ENCODE measurements around the gene HS6ST2.
A peak's percentile ranks its signal among the peaks of the same experiment; 100 is the strongest.

Gene HS6ST2

DNA sequence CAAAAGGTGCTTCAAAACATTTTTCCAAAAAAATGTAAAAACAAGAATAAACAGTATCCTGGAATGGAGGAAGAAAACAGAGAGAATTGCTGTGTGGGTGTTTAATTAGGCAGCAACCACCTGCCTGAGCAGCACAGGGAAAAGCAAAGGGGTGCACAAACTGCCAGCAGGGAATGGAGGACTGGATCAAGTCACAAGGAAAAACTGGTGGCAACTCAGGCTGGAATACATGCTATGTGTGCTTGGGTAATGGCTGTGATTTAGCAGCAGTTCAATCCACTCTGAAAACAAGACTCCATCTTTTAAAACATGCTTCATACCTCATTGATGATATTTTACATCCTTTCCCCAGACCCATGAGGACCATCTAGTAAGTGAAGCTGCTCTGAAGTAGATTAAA is 179.5 kb downstream of the HS6ST2 start:
- DNase-seq = no peak

DNA sequence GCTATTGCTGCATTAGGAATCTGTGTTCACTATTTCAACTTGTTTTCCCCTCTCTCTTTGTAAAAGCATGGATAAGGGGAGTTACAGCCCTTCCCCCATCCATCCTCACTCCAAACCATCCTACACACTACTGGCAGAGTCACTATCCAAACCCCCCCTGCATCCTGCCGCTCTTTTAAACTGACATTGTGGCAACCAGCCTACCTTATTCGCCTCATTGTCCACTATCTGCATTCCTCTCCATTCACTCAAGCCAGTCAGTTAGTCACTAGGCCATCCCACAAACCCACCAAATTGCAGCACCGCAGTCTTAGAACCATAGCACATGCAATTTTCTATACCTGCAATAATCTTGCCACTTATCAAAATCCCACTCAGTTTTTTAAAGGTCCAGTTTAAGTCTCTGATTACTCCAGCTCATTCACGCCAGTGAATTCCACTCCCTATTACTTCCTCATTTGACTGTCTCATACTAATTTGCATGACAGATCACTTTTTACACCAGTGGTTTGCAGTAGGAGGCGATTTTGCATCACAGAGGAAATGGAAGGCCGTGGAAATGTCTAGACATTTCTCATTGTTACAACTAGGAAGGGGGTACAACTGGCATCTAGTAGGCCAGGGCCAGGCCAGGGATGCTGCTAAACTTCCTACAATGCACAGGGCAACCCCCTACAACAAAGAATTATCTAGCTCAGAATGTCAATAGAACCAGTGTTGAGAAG is 181.8 kb downstream of the HS6ST2 start:
- DNase-seq = peak; percentile 6

DNA sequence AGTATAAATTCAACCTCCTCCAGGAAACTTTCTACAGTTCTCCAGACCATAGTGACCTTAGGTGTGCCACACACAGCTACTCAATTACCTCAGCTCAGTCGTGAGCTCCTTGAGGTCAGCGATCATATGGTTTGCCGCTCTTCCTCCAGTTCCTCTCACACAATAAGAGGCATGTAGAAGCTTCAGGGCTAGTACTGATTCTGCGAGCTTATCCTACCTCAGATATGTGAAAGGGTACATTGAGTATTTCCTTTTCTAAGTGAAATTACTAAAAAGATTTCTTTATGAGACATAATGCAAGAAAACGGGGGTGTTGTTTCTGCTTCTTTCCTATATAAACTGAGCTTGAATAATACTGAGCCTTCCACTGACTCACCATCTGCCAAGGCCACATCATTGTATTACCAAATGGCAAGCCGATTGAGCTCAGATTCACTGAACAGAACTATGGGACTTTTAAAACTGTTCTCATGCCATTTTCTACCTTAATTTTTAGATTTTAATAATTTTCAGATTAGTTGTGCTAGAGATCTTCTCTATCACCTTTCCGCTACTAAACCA is 183.1 kb downstream of the HS6ST2 start:
- no peak for DNase-seq

DNA sequence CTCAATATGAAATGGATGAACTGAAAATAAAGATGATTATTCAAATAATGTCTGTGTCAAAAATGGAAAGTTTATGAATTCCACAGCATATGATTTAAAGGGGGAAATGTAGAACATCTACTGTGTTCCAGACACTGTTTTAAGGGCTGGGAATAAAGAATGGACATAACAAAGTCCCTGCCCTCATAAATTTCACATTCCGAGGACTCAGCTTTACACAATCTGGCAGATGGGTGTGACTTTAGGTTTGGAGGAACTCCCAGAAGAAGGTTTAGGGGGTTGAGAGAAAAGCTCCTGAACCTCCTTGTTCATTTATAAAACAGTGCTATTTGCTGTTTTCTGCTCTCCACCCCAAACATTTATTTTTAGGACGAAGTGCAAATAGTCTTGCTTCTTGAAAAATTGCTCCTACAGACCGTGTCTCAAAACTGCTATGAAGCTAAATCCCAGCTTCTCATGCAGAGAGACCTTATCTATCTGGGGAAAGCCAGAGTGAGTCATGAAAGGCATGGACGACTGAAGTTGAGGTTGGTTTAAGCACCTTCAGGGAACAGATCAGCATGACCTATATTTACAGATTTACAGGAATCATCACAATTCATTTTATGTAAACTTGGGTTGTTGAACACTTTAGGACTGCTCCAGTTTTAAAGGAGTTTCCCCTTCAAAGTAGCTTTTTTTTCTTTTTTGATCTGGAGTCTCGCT is 184.3 kb downstream of the HS6ST2 start:
- DNase-seq = no peak

DNA sequence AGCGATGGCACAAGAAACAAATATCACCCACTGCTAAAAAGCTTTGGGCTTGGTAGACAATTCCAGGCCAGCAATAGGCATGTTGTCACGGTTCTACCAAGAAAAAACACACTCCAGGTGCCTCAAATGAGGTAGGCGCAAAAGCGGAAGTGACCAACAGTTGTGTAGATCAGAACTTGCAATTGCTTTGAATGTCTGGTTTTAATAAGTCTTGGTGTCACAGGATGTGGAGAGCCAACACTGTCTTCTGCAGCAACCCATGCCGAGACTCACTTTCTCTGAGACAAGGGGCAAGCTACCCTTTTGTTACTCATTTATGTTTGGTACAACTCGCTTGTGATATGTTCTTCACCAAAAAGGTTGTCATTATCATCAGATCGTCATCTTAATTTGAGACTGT is 188.8 kb downstream of the HS6ST2 start:
- DNase-seq = no peak

DNA sequence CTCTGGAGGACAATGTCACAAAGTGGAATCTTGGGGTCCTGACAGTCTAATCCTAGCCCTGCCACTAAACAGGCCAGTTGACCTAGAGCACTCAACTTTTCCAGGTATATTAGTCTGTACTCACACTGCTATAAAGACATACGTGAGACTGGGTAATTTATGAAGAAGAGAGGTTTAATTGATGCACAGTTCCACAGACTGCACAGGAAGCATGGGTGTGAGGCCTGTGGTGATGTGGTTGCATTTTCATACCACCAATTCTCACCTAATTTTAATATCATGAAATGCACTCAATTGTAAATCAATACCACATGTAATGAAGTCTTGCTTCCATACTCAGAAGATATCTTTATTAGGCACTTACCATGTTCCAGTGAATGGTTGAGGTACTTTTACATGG is 192.0 kb downstream of the HS6ST2 start:
- no peak for DNase-seq

DNA sequence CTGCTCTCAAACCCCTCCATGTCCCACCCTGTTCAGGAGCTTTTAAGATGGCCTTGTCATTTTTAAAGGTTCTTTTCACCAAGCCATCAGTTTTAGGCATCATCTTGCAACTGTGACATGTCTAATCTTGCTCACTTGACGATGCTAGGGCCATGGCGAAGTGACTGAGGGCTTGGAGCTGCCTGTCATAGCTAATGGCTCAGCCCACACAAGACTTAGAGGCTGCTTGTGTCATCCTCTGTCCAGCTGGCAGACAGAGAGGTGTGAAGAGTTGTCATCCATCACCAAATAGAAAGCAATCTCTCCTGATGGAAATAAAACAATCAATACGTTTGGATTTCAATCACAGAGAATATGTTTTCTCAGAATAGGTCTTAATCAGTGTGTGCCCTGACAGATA is 194.9 kb downstream of the HS6ST2 start:
- DNase-seq = no peak

DNA sequence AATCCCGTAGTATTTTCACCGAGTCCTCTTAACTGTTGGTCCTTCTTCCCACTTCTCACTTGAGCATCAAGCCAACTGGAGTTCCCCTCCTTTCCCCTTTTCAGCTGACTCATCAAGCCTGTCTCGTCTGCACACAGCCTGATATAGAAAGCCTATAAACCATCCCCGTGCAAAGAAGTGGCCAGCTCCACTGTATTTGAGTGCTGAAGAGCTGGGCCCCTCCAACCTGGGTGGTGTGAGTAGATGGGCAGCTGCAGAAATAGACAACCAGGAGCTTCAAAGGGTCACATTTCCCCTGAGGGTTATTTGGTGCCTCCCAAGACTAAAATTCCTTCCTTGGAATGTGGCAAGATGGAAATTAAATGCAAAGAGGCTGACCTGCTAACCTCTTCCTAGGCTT is 199.7 kb downstream of the HS6ST2 start:
- no peak for DNase-seq

DNA sequence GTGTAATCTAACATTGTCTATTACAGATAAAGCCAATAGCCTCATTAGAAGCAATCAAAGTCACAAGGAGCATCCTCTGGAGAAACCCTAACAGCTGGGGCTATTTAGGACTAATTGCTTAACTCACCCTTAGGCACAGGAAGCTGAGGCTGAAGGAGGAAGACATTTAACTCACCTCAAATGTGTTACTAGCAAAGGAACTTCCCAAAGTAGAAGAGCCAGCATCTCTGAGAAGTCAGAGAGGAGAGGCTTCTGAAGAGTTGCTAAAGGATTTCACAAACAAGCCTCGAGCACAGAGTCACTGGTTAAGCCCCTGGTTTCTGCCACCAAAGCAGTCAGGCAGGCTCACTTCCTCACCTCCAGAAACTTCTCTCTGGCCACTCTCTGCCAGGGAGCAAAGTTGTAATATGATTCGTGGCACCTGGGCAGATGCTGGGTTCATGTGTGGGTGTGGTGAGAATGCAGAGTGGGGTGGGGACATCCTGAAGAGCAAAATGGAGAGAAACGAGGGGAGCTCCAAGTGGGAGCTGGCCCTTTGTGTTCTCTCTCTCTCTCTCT is 201.3 kb downstream of the HS6ST2 start:
- no peak for DNase-seq

DNA sequence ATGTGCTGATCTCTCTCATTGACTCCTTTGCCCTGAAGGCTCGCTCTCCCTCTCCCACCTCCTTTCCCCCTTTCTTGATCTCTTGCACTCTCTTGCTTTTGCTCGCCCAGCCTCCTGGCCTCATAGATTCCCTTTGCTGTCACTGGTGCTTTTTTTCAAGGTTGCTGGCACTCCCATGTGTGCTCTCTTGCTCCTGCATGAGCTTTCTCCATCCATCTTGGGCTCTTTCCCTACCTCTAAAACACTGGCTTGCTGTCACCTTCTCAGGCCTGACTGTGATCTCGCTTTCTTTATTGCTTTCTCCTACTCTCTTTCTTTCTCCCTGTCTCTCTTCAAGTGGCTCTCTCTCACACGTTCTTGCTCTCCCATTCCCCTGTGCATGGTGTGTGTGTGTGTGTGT is 202.0 kb downstream of the HS6ST2 start:
- DNase-seq = no peak

DNA sequence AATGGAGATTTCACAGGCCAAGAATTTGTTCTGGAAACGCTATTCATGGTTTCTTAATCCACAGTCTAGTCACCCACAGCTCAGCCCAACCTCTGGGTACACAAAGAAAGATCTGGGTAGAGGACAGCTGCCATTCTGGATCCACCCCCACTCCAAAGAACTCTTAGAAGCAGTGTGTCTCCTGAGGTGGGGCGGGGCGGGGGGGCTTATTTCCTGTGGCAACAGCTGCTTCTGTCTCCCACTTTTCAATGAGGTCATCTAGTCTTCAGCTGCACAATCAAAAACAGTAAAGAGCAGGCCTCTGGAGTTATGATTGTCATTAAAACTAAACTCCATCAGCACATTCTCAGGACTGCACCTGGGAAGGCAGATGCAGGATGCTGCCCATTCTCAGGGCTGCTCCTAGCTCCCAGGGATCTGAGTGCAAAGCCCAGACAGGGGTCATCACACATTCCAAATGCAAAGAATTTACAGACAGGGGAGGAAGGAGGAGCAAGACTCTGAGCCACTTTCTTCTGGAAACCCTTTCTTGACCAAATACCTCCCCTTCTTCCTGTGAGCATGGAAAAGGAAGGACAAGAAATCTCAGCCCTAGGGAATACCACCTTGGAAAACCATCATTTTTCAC is 207.3 kb downstream of the HS6ST2 start:
- DNase-seq = no peak

DNA sequence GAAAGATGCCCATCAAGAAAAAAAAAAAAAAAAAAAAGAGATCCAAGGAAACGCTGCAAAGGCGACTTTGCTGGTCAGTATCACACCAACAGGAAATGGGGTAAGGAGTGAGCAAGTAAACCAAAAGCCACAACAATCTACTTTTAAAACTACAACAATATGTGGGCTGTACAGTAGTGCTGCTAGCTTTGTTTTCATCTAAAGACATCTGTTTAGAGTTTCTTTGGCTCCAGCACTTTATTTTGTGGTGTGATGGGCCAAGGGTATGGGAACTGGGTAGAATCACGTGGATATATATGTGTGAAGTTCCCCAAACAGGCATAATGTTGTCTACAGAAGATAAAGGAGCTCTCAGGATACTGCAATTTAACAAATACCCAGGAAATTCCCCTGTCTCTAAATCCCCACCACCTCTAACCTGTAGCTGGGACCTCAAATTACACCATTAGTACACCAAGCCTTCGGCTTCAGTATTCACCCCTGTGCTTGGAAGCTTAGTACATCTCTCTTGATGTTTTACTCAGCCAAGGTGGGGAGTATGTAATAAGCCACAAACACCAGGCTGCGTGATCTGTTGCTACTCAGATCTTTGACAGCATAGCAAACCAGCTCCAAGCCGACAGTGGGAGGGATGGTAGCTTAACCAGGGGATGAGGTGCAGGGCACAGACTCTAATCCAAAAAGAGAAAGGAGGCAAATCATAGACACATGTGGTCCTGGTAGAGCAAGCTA is 207.9 kb downstream of the HS6ST2 start:
- no peak for DNase-seq

DNA sequence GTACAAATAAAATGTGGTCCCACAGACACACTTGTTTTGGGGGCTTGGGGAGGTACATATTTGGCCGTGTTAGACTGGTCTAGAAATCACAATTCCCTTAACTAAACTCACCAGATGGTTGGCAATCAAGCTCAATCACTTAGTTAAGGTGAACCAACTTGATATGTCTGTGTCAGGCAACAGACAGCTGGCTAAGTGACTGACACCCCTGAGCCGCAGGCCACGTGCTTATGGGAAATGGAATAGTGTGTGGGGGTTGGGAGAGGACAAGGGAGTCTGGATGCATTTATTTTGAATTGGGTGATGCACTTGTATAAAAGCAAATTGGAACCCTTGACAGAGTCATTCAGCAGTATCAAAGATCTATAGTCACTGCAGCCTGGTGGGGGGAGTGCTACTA is 209.0 kb downstream of the HS6ST2 start:
- DNase-seq = no peak

DNA sequence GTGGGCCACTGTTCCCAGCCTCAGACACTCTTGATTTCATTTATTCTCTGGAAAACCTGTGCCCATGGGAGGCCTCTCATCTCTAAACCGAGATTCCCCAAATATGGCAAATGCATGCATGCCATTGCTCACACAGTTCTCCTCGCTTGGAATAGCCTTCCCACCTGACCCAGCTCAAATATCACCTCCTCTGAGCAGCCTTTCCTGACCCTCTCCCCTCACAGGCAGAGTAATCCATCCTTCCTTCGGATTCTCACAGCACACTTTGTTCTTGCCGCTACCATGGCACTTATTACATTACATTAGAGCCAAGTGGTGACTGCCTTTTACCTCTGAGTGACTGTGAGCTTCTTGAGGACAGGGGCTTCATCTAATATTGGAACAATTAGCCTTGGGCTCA is 209.5 kb downstream of the HS6ST2 start:
- DNase-seq = no peak

DNA sequence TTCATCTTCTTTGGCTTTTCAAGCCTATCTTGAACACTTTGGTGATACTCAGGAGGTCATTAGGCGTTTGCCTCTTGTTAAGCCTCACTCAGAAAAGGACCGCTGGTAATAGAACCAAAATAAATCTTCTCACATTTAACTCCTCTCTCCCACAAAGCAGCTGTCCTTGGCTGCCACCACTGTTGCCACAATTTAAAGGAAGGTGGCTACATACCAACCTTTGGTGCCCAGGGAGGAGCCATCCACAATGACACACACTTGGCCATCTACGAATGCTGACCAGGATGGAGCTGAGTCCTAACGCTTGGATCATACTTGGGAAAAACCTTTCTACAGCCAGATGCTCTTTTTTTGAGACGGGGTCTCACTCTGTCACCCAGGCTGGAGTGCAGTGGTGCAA is 210.2 kb downstream of the HS6ST2 start:
- DNase-seq = no peak

DNA sequence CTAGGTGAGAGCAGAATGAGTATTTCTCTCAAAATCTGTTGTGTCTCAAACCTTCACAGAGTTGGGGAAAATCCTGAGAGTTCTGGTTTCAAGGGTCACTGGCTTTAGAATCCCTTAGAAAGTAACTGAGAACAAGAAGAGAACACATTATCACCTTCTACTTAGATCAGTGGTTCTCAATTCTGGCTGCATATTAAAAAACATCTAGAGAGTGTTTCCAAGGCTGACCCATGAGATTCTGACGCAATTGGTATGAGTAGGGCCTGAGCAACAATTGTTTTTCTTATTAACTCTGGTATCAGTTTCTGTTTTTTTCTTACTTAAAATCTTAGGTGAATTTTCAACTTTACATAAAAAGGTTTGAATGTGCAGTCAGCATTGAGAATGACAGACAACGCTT is 212.8 kb downstream of the HS6ST2 start:
- DNase-seq = no peak

DNA sequence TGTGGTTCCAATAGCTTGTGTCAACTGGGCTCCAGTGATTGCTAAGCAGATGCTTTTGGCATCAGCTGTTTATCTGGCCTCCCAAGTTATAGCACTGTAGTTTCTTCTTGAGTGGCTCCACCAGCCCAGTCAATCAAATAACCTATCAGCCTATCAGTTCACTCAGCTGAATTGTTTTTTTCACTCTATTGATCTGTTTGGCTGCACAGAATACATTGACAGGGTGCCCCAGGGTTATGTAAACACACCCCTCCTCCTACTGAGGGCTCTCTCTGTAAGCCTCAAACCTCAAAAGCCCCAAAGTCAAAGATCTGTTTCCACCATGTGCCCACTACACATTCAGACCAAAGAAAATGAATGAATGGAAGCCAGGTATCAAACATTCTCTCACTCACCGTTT is 214.0 kb downstream of the HS6ST2 start:
- no peak for DNase-seq

DNA sequence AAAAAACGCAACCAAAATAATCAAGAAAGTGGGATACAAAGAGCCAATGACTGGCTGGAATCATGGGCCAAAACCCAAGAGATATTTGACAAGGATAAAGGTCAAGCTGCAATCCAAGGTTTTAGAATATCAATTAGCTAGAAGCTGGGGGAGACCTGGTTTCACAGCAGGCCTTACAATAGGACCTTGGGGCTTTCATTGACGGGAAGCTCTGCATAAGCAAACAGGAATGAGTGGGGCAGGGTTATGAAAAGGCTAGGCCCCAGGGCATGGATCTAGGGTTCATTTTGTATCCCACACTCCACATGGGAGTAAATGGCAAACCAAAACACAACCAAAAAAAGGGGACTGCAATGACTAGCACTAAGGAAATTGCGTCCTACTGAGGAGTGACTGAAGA is 215.3 kb downstream of the HS6ST2 start:
- no peak for DNase-seq

DNA sequence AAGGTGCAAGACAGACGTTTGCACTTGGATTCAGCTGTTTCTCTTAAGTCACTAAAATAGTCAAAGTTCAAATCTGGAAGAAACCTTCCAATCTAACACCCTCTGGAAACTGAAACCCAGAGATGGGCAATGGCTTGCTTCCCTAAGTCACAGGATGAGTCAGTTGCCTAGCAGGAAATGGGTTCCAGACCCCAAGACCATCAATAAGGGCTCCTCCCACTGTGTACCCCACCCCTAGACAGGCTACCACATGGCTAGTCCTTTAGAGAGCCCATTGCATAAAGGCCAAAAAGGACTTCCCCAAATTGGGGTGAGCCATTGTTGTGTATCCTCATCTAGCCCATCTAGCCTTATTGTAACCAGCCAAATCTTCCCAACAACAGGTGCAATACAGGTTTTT is 216.2 kb downstream of the HS6ST2 start:
- DNase-seq = no peak

DNA sequence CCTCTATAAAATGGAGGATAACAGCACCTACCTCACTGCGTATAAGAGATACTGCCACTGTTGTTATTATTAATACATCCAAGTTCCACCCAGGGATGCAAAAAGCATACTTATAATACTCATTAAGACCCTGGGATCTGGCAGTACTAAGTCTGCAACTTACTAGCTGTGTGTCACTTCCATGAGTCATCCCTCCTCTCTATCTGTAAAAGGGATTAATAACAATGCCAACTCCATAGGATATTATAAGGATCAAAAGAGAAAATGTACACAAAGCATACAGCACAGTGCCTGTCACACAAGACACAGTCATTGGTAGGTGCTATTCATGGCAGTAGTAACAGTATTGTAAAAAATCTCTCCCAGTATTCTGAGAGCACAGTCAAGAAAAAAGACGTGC is 216.7 kb downstream of the HS6ST2 start:
- DNase-seq = no peak

DNA sequence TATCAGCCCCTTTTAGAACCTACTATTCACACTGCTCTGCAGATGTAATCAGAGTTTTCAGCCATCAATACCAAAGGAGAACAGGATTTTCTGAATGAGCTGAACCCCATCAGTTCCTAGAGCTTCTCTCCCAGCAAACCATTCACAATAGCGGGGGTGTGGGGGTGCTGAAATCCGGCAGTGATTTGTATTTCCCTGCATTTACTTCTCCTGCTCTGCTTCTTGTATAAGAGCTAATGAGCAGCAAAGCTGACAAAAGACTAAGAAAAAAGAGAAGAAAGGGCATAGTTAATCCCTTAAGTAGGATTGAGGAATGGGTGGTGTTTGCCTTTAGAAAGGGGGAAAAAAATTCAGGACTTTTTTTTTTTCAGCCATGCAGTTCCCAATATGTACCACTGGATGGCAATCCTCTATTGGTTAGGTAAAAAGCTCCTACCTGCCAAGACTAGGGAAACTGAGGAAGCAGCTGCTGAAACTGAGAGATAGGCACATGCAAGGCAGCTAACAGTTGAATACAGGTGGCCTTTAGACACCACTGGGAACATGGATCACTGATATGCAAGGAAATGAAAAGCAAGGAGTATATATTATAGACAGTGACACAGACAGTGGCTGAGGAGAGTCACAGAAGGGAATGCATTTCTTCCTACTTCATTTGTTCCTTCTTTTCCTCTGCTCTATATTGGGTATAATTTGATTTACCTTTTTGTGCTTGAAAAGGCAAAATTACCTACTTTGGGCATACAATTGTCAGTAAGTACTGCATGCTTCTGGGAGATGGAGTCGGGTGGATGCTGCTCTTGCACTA is 217.9 kb downstream of the HS6ST2 start:
- DNase-seq = peak; percentile 6

DNA sequence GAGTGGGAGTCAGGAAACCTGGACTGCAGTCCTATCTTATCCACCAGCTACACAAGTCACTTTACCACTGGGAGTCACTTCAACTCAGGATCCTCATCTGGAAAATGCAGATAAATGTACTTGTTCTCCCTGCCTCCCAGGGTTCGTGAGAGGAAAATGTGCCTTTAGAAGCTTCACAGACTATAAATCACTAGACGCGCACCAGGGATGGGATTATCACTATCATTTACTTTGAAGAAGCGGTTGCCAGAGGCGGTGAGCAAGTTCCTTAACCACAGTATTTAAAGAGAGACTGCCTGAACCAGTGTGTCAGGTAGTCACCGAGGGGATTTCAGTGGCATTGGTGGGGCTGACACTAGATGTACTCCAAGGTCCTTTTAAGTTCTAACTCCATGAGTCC is 219.5 kb downstream of the HS6ST2 start:
- no peak for DNase-seq
